ENCODE results near the gene NCR2. TPM values are rescaled to one million over a fixed set of nuclear protein-coding genes. Genes with fewer than 3 reads are reported as not detected.

NCR2 gene
- polyA plus RNA-seq, 10 donors: not detected

GRCh38 chr6:41358503-41358902 is 23.1 kb downstream of the NCR2 start:
- DNase-seq: no peak

- no peak for DNase-seq
Measured at GRCh38 chr6:41359617-41360313, 24.4 kb downstream of the NCR2 start.

- DNase-seq: no peak
Measured at GRCh38 chr6:41360314-41360685, 24.9 kb downstream of the NCR2 start.

GRCh38 chr6:41366150-41366549 is 30.7 kb downstream of the NCR2 start:
- no peak for DNase-seq

- DNase-seq: no peak
Measured at GRCh38 chr6:41367061-41367460, 31.7 kb downstream of the NCR2 start.

- peak; percentile 31 to 76 (median 60) for DNase-seq
Measured at GRCh38 chr6:41367700-41368099, 32.3 kb downstream of the NCR2 start.

GRCh38 chr6:41370488-41371111 is 35.2 kb downstream of the NCR2 start:
- no peak for DNase-seq

GRCh38 chr6:41371461-41371991 is 36.1 kb downstream of the NCR2 start:
- DNase-seq: peak; percentile 10 to 68 (median 22)

- peak in 2 of 3 donors; percentile 27 to 58 for DNase-seq
Measured at GRCh38 chr6:41371992-41372831, 36.8 kb downstream of the NCR2 start.

GRCh38 chr6:41372832-41373626 is 37.6 kb downstream of the NCR2 start:
- DNase-seq: peak in 1 of 3 donors; percentile 11

- no peak for DNase-seq
Measured at GRCh38 chr6:41373627-41373918, 38.2 kb downstream of the NCR2 start.

- DNase-seq: peak in 1 of 3 donors; percentile 38
Measured at GRCh38 chr6:41373919-41374617, 38.7 kb downstream of the NCR2 start.

GRCh38 chr6:41374618-41375590 is 39.5 kb downstream of the NCR2 start:
- peak in 2 of 3 donors; percentile 16 to 23 for DNase-seq

- DNase-seq: peak in 1 of 3 donors; percentile 37
Measured at GRCh38 chr6:41375598-41376151, 40.3 kb downstream of the NCR2 start.

- DNase-seq: no peak
Measured at GRCh38 chr6:41376176-41376575, 40.8 kb downstream of the NCR2 start.

GRCh38 chr6:41377071-41377470 is 41.7 kb downstream of the NCR2 start:
- no peak for DNase-seq

GRCh38 chr6:41379306-41379705 is 43.9 kb downstream of the NCR2 start:
- DNase-seq: no peak

- DNase-seq: no peak
Measured at GRCh38 chr6:41386594-41386993, 51.2 kb downstream of the NCR2 start.

- DNase-seq: no peak
Measured at GRCh38 chr6:41392246-41392645, 56.8 kb downstream of the NCR2 start.

GRCh38 chr6:41396335-41396734 is 60.9 kb downstream of the NCR2 start:
- DNase-seq: no peak
